HepG2 (cell line): ENCODE measurements around the gene CALD1. TPM values are rescaled to one million over a fixed set of nuclear protein-coding genes. Genes with fewer than 3 reads are reported as not detected.

Experiments
- ATF7 ChIP-seq, 2 experiments: fragments of 450-650 bp in 1 of 2; sonication (generic) in 1 of 2; formaldehyde crosslinking in 1 of 2; IDR thresholded peaks; 2 replicates each; pipeline versions ENCODE4 v1.4.0 to v1.6.1; 2016 to 2020; ENCODE audit warnings: antibody characterized with exemption in 1 of 2, mild to moderate bottlenecking in 1 of 2, missing genetic modification reagents in 1 of 2
- BHLHE40 ChIP-seq: IDR thresholded peaks from 2 replicates; pipeline ENCODE4 v1.6.1; 2011; ENCODE audit warnings: low read length, improper control_type of control experiment
- ELF1 ChIP-seq: sonication (generic); formaldehyde crosslinking; IDR thresholded peaks from 2 replicates; pipeline ENCODE4 v1.4.0; 2020; ENCODE audit warnings: missing genetic modification reagents
- HES4 ChIP-seq: sonication (generic); formaldehyde crosslinking; IDR thresholded peaks from 2 replicates; pipeline ENCODE4 v1.9.0; 2021; ENCODE audit warnings: mild to moderate bottlenecking, missing genetic modification reagents, borderline replicate concordance
- MTF1 ChIP-seq: sonication (generic); formaldehyde crosslinking; IDR thresholded peaks from 2 replicates; pipeline ENCODE4 v1.5.0; 2020; ENCODE audit warnings: missing genetic modification reagents
- RAD21 ChIP-seq: fragments of 450-650 bp; formaldehyde crosslinking; IDR thresholded peaks from 2 replicates; pipeline ENCODE4 v1.5.0; 2020; ENCODE audit warnings: mild to moderate bottlenecking
- TCF7 ChIP-seq: sonication (generic); IDR thresholded peaks from 2 replicates; pipeline ENCODE4 v1.6.1; 2016; ENCODE audit warnings: antibody characterized with exemption, low read depth
- ZFAT ChIP-seq: sonication (generic); formaldehyde crosslinking; conservative IDR thresholded peaks from 2 replicates; pipeline ENCODE4 v1.8.1; 2023; ENCODE audit warnings: missing genetic modification reagents, inconsistent platforms
- ZKSCAN8 ChIP-seq: IDR thresholded peaks from 2 replicates; pipeline ENCODE4 v1.6.1; 2016; ENCODE audit warnings: borderline replicate concordance, missing genetic modification reagents, missing compliant biosample characterization
- ZNF136 ChIP-seq: sonication (generic); formaldehyde crosslinking; IDR thresholded peaks from 2 replicates; pipeline ENCODE4 v1.8.1; 2022; ENCODE audit warnings: low read depth, mild to moderate bottlenecking, moderate library complexity, missing genetic modification reagents
- ZNF337 ChIP-seq: sonication (generic); formaldehyde crosslinking; IDR thresholded peaks from 2 replicates; pipeline ENCODE4 v1.5.1; 2020; ENCODE audit warnings: missing genetic modification reagents, low read depth, mild to moderate bottlenecking, borderline replicate concordance
- ZNF354B ChIP-seq: sonication (generic); formaldehyde crosslinking; IDR thresholded peaks from 2 replicates; pipeline ENCODE4 v1.8.0; 2022; ENCODE audit warnings: mild to moderate bottlenecking, missing genetic modification reagents
- ZNF607 ChIP-seq: sonication (generic); formaldehyde crosslinking; IDR thresholded peaks from 2 replicates; pipeline ENCODE4 v1.5.1; 2020; ENCODE audit warnings: missing genetic modification reagents, mild to moderate bottlenecking, borderline replicate concordance
- ZNF674 ChIP-seq: sonication (generic); formaldehyde crosslinking; IDR thresholded peaks from 2 replicates; pipeline ENCODE4 v1.5.0; 2020; ENCODE audit warnings: low read depth, mild to moderate bottlenecking, missing genetic modification reagents
- ZNF703 ChIP-seq: sonication (generic); formaldehyde crosslinking; IDR thresholded peaks from 2 replicates; pipeline ENCODE4 v1.5.1; 2020; ENCODE audit warnings: missing genetic modification reagents, mild to moderate bottlenecking, moderate library complexity, borderline replicate concordance
- polyA plus RNA-seq, 8 experiments: library from polyadenylated mRNA; depleted of rRNA in 3 of 8; stranded (reverse) in 7 of 8; unstranded in 1 of 8; fragments of >200 nt; fragmentation: Illumina TruSeq in 4 of 8; extraction: Trizol in 4 of 8; gene quantifications; 2 replicates each; pipeline versions ENCODE4 v1.2.1 to v1.2.3, GENCODE V29; 2011 to 2016; ENCODE audit warnings: low read depth in 4 of 8, missing spikeins in 1 of 8, mixed read lengths in 1 of 8; ENCODE audit not compliant: insufficient read depth in 1 of 8
- total RNA-seq, 5 experiments: library from RNA; depleted of rRNA; stranded (reverse); fragments of >200 nt; fragmentation: Illumina TruSeq; extraction: Trizol; gene quantifications; 2 replicates each; pipeline ENCODE4 v1.2.3, GENCODE V29; 2016; ENCODE audit warnings: low read depth in 1 of 5
- TF ChIP-seq, protein P1 (sequence below): sonication (generic); formaldehyde crosslinking; IDR thresholded peaks from 2 replicates; pipeline ENCODE4 v1.4.0; 2020; ENCODE audit warnings: low read depth, mild to moderate bottlenecking, missing genetic modification reagents
- TF ChIP-seq, protein P2 (sequence below): sonication (generic); formaldehyde crosslinking; IDR thresholded peaks from 2 replicates; pipeline ENCODE4 v1.5.0; 2020; ENCODE audit warnings: missing genetic modification reagents
- TF ChIP-seq, protein P3 (sequence below), 2 experiments: fragments of 450-650 bp in 1 of 2; sonication (generic) in 1 of 2; formaldehyde crosslinking in 1 of 2; IDR thresholded peaks; 2 replicates each; pipeline versions ENCODE4 v1.6.1 to v1.8.0; 2016 to 2022; ENCODE audit warnings: antibody characterized with exemption in 1 of 2, mild to moderate bottlenecking in 1 of 2, missing genetic modification reagents in 1 of 2

Gene CALD1
- total and polyA plus RNA-seq, 2 of the 13 experiments (the other 11 are each of a cell fraction or from before 2014, with no cell fraction given) = 53.0 to 112 TPM

DNA sequence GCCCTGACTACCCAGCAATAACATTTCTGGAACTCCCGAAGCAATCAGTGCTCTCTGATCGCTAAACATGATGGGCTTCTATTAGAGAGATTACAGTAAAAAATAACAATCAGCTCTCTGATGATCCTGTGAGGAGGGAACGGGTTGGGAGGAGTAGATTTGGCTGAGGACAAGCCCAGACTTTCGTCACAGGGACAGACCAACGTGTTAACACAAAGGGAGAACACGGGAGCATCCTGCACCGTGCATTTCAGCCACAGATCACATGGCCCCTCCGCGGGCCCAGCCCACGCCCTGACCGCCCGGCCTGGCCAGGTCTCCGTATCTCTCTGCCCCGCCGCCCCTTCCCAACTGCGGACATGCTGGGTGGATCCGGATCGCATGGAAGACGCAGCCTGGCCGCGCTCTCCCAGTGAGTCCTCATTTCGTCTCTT is 111.8 kb downstream of the CALD1 start (continued):
- TF ChIP-seq ELF1 (CRISPR knock-in tag) = 0 out of 2 replicates have a peak, but pooled peaks have one; percentile 14
- TF ChIP-seq, protein P1, sequence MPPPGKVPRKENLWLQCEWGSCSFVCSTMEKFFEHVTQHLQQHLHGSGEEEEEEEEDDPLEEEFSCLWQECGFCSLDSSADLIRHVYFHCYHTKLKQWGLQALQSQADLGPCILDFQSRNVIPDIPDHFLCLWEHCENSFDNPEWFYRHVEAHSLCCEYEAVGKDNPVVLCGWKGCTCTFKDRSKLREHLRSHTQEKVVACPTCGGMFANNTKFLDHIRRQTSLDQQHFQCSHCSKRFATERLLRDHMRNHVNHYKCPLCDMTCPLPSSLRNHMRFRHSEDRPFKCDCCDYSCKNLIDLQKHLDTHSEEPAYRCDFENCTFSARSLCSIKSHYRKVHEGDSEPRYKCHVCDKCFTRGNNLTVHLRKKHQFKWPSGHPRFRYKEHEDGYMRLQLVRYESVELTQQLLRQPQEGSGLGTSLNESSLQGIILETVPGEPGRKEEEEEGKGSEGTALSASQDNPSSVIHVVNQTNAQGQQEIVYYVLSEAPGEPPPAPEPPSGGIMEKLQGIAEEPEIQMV (CRISPR knock-in tag) = no peak
- TF ChIP-seq ZNF607 (CRISPR knock-in tag) = peak; percentile 82
- TF ChIP-seq ZKSCAN8 (CRISPR knock-in tag) = no peak
- peak; percentile 84 for TF ChIP-seq BHLHE40
- TF ChIP-seq ZNF337 (CRISPR knock-in tag) = no peak
- TF ChIP-seq ZFAT (CRISPR knock-in tag) = no peak
- TF ChIP-seq TCF7 = no peak
- TF ChIP-seq MTF1 (CRISPR knock-in tag) = no peak
- TF ChIP-seq, protein P2, sequence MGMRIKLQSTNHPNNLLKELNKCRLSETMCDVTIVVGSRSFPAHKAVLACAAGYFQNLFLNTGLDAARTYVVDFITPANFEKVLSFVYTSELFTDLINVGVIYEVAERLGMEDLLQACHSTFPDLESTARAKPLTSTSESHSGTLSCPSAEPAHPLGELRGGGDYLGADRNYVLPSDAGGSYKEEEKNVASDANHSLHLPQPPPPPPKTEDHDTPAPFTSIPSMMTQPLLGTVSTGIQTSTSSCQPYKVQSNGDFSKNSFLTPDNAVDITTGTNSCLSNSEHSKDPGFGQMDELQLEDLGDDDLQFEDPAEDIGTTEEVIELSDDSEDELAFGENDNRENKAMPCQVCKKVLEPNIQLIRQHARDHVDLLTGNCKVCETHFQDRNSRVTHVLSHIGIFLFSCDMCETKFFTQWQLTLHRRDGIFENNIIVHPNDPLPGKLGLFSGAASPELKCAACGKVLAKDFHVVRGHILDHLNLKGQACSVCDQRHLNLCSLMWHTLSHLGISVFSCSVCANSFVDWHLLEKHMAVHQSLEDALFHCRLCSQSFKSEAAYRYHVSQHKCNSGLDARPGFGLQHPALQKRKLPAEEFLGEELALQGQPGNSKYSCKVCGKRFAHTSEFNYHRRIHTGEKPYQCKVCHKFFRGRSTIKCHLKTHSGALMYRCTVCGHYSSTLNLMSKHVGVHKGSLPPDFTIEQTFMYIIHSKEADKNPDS = no peak
- TF ChIP-seq, protein P3, sequence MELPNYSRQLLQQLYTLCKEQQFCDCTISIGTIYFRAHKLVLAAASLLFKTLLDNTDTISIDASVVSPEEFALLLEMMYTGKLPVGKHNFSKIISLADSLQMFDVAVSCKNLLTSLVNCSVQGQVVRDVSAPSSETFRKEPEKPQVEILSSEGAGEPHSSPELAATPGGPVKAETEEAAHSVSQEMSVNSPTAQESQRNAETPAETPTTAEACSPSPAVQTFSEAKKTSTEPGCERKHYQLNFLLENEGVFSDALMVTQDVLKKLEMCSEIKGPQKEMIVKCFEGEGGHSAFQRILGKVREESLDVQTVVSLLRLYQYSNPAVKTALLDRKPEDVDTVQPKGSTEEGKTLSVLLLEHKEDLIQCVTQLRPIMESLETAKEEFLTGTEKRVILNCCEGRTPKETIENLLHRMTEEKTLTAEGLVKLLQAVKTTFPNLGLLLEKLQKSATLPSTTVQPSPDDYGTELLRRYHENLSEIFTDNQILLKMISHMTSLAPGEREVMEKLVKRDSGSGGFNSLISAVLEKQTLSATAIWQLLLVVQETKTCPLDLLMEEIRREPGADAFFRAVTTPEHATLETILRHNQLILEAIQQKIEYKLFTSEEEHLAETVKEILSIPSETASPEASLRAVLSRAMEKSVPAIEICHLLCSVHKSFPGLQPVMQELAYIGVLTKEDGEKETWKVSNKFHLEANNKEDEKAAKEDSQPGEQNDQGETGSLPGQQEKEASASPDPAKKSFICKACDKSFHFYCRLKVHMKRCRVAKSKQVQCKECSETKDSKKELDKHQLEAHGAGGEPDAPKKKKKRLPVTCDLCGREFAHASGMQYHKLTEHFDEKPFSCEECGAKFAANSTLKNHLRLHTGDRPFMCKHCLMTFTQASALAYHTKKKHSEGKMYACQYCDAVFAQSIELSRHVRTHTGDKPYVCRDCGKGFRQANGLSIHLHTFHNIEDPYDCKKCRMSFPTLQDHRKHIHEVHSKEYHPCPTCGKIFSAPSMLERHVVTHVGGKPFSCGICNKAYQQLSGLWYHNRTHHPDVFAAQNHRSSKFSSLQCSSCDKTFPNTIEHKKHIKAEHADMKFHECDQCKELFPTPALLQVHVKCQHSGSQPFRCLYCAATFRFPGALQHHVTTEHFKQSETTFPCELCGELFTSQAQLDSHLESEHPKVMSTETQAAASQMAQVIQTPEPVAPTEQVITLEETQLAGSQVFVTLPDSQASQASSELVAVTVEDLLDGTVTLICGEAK (IDR thresholded peaks at IDR 0.05) = no peak
- TF ChIP-seq, protein P3 (CRISPR knock-in tag; IDR thresholded peaks at IDR 0.05) = peak; percentile 47; the same call in 1 of the 2 replicates
- TF ChIP-seq RAD21 (CRISPR knock-in tag) = peak; percentile 50; the same call in 1 of the 2 replicates
- peak; percentile 70; the same call in 1 of the 2 replicates for TF ChIP-seq HES4 (CRISPR knock-in tag)
- no peak for TF ChIP-seq ZNF703 (CRISPR knock-in tag)
- no peak for TF ChIP-seq ATF7 (IDR thresholded peaks at IDR 0.05)
- TF ChIP-seq ATF7 (CRISPR knock-in tag; IDR thresholded peaks at IDR 0.05) = no peak
- no peak for TF ChIP-seq ZNF354B (CRISPR knock-in tag)
- no peak for TF ChIP-seq ZNF136 (CRISPR knock-in tag)
- TF ChIP-seq ZNF674 (CRISPR knock-in tag) = no peak
